ENCODE measurements around the gene CSNK2A1. TPM values are rescaled to one million over a fixed set of nuclear protein-coding genes. Genes with fewer than 3 reads are reported as not detected.

The CSNK2A1 gene
- total RNA-seq, 1 experiment from 2014 or later: 110 TPM

DNA sequence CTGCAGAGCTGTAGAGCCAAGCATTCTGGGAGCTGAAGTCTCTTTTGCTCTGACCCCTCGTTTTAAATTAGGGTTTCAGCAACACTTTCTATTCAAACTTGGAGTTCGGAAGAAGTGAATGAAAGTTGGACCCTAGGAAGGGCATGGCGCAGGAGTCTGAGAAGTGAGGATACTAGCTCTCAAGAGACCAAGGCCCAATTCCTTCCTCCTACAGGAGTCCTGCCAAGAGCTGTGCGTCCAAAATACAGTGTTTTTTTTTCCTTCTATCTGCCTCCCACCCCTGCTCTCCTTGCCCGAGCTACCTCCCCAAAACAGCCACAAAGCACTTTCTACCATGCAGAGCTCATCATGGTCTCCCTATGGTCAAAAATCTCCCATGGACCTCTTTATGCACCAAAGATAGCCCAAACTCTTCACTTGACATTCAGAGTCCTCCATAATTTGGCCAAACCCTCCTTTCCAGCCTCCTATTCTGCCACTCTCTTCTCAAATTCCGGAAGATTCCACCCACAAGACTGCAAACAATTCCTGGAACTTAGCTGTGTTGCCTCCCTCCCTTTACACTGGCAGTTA lies 649 bp upstream of the CSNK2A1 start:
- H3K9me3 ChIP-seq: peaks cover 16% of the 10 kb centered on the region
- DNase-seq: no peak
- H3K4me3 ChIP-seq: peak overlapping the region; percentile 96
- no peaks in the 10 kb centered on the region for H3K27me3 ChIP-seq
- H3K36me3 ChIP-seq: peaks cover 33% of the 10 kb centered on the region

DNA sequence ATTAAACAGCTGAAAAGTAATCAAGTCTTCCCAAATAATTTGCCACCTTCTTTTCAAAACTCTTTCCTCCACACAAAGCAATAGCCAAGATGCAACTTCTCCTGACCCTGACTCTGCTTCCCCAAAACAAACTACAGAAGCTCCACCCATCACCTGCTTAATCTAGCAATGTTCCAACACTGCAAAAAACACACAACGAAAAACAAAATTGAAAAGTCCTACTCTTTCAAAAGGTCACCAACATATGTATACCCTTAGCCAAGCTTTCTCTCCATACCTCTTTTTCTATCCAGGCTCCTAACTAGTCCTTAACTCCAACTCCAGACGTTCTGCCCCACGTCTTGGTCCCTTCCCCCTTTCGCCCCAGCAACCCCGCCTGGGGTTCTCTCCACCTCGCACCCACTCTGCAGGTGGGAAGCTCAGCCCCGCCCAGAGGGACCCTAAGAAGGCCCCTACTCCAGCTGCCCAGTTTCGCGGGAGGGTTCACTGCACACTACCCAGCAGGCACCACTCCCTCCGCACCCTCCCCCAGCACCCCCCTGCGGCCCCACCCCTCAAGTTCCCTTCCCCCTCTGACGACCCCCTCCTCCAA lies 717 bp downstream of the CSNK2A1 start:
- peak overlapping the region; percentile 96 for H3K4me3 ChIP-seq

GRCh38 chr20:540391-541201 lies 3.0 kb downstream of the CSNK2A1 start:
- DNase-seq: no peak
- no peak overlapping the region for H3K4me3 ChIP-seq
- H3K9me3 ChIP-seq: peaks cover 16% of the 10 kb centered on the region
- H3K36me3 ChIP-seq: peaks cover 42% of the 10 kb centered on the region
- H3K27me3 ChIP-seq: no peaks in the 10 kb centered on the region

More for the DNA sequence above, 717 bp downstream of the CSNK2A1 start:
- Histone ChIP-seq H3K36me3 (peaks cover 40% of the 10 kb centered on the region), H3K9me3 (peaks cover 16% of the 10 kb centered on the region), H3K27me3 (no peaks in the 10 kb centered on the region)
- peak; percentile 5 for DNase-seq

DNA sequence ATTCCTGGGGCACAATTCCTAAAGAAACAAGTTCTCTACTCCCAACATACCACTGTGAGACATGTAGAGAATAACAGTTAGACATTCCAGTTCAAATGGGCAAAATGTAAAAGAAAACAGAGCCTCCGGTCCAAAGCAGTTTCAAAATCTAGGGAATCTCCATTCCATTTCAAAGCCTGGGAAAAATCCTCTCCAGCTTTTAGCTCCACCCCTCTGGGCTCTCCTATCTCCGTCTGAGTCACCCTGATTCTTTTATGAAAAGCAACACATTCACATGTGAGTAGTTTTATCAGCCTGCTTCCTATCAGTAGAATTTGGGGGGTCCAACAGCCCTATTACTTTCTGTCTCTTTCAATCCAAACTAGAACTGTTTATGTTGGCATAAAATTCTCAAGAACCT lies 3.7 kb downstream of the CSNK2A1 start:
- Histone ChIP-seq H3K36me3 (peaks cover 42% of the 10 kb centered on the region), H3K27me3 (no peaks in the 10 kb centered on the region), H3K9me3 (peaks cover 16% of the 10 kb centered on the region), H3K4me3 (no peak overlapping the region)
- DNase-seq: no peak

DNA sequence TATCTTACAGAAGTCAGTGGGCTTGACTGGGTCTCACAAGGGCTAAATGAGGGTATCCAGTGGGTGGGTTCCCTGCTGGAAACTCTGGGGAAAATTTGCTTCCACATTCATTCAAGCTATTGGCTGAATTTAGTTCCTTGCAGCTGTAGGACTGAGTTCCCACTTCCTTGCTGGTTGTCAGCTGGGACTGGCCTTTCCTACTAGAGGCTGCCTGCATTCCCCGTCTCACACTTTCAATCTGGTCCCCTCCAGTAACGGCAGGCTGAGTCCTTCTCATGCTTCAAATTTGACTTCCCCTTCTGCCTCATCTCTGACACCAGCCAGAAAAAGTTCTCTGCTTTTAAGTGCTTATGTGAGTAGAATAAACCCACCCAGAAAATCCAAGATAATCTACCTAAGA lies 4.4 kb downstream of the CSNK2A1 start:
- no peak for DNase-seq
- peaks cover 16% of the 10 kb centered on the region for H3K9me3 ChIP-seq
- H3K27me3 ChIP-seq: no peaks in the 10 kb centered on the region
- no peak overlapping the region for H3K4me3 ChIP-seq
- peaks cover 42% of the 10 kb centered on the region for H3K36me3 ChIP-seq

GRCh38 chr20:537983-538382 lies 5.6 kb downstream of the CSNK2A1 start:
- Histone ChIP-seq H3K27me3 (no peaks in the 10 kb centered on the region), H3K9me3 (peaks cover 16% of the 10 kb centered on the region), H3K4me3 (no peak overlapping the region), H3K36me3 (peaks cover 42% of the 10 kb centered on the region)
- no peak for DNase-seq

GRCh38 chr20:536426-537010 lies 7.1 kb downstream of the CSNK2A1 start:
- peaks cover 14% of the 10 kb centered on the region for H3K9me3 ChIP-seq
- no peaks in the 10 kb centered on the region for H3K27me3 ChIP-seq
- DNase-seq: no peak
- H3K4me3 ChIP-seq: no peak overlapping the region
- peaks cover 33% of the 10 kb centered on the region for H3K36me3 ChIP-seq

DNA sequence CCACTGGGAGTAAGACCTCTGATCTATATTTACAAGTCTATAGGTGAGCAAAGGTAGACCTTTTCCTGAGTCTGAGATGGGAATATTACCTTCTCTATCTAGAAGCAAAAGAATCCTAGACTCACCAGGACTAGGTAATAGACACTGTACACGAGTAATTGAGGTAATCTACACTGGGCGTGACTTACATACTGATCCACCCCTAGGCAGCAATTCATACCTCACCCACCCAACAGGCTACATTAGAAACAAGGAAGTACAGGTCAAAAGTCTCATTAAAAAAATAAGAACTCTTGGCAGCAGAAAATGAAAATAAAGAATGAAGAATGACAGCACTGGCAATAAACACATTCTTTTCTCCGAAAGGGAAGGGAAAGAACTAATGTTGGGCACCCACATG lies 7.6 kb downstream of the CSNK2A1 start:
- Histone ChIP-seq H3K9me3 (peaks cover 11% of the 10 kb centered on the region), H3K27me3 (no peaks in the 10 kb centered on the region), H3K4me3 (no peak overlapping the region), H3K36me3 (peaks cover 32% of the 10 kb centered on the region)
- no peak for DNase-seq

DNA sequence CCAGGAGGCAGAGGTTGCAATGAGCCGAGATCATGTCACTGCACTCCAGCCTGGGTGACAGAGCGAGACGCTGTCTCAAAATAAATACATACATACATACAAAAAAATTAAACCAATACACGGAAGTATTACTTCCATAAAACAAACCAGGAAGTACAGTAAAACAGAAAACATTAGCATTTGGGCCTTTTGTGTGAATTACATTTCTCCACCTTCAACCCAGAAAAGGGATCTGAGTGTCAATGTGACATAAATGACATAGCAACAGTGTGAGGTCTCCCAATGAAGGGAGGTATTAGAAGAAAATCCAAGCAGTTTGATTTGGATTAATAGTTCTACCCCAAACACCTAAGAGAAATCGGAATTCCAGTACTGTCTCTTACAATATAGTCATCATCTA lies 10.1 kb downstream of the CSNK2A1 start:
- H3K9me3 ChIP-seq: 0 out of 2 replicates have a peak, but pooled peaks cover 2% of the 10 kb centered on the region
- H3K27me3 ChIP-seq: no peaks in the 10 kb centered on the region
- H3K4me3 ChIP-seq: no peak overlapping the region
- peaks cover 23% of the 10 kb centered on the region for H3K36me3 ChIP-seq
- DNase-seq: no peak

DNA sequence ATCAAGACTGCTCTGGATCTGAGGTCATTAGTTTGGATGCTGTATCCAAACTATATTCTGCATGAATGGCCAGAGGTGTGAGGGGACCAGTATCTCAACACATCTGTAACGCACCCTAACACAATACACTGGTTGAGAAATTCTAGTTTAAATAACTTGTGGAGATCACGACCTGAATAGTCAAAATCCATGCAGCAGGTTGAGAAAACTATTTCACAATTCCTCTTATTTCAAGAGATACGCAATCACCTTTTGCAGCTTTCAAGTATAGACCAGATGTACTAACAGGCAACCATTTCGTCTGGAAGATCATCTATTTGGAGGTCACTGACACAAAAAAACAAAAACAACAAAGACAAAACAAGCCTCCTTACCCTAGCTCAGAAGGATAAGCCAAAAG lies 11.1 kb downstream of the CSNK2A1 start:
- Histone ChIP-seq H3K27me3 (no peaks in the 10 kb centered on the region), H3K36me3 (peaks cover 31% of the 10 kb centered on the region), H3K9me3 (peaks cover 2% of the 10 kb centered on the region; the same call in 1 of the 2 replicates), H3K4me3 (no peak overlapping the region)
- DNase-seq: no peak

- H3K27me3 ChIP-seq: no peaks in the 10 kb centered on the region
- no peak for DNase-seq
- no peak overlapping the region for H3K4me3 ChIP-seq
- peaks cover 39% of the 10 kb centered on the region for H3K36me3 ChIP-seq
- peaks cover 8% of the 10 kb centered on the region for H3K9me3 ChIP-seq
Measured at GRCh38 chr20:531608-532007, 12.0 kb downstream of the CSNK2A1 start.

- Histone ChIP-seq H3K4me3 (no peak overlapping the region), H3K36me3 (peaks cover 45% of the 10 kb centered on the region), H3K9me3 (peaks cover 8% of the 10 kb centered on the region), H3K27me3 (no peaks in the 10 kb centered on the region)
- no peak for DNase-seq
Measured at GRCh38 chr20:530321-530720, 13.3 kb downstream of the CSNK2A1 start.

- H3K9me3 ChIP-seq: peaks cover 8% of the 10 kb centered on the region
- no peak overlapping the region for H3K4me3 ChIP-seq
- no peaks in the 10 kb centered on the region for H3K27me3 ChIP-seq
- DNase-seq: peak; percentile 20
- peaks cover 45% of the 10 kb centered on the region for H3K36me3 ChIP-seq
Measured at GRCh38 chr20:528923-529604, 14.5 kb downstream of the CSNK2A1 start.

DNA sequence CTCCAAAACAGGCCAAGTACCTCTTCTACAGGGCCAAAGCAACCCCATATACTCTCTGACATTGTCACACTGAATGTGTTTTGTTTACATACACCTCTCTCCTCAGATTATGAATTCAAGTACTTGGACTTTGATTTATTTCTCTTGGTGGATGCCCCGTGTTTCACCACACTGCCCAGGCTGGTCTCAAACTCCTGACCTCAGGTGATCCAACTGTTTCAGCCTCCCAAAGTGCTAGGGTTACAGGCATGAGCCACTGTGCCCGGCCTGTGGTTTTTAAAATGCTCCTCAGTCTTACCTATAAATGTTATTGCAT lies 16.1 kb downstream of the CSNK2A1 start:
- H3K27me3 ChIP-seq: no peaks in the 10 kb centered on the region
- DNase-seq: no peak
- peaks cover 55% of the 10 kb centered on the region for H3K36me3 ChIP-seq
- no peak overlapping the region for H3K4me3 ChIP-seq
- H3K9me3 ChIP-seq: peaks cover 8% of the 10 kb centered on the region

GRCh38 chr20:521860-522259 lies 21.7 kb downstream of the CSNK2A1 start:
- H3K36me3 ChIP-seq: peaks cover 56% of the 10 kb centered on the region
- DNase-seq: no peak
- H3K27me3 ChIP-seq: no peaks in the 10 kb centered on the region
- H3K9me3 ChIP-seq: peaks cover 17% of the 10 kb centered on the region
- no peak overlapping the region for H3K4me3 ChIP-seq

DNA sequence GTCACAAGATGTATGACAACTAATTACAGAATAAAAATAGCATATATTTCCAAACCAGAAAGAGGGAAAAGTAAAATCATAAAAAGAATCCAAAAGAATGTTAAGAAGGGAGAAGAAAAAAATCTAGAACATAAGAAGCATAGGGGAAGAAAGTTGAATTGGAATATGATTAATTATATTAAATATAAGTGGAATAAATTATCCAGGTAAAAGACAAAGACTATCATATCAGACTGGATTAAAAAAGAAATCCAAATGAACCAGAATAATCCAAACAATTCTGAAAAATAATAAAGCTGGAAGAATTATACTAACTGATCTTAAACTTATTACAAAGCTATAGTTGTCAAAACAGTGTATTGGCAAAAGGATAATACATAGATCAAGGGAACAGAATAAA lies 23.6 kb downstream of the CSNK2A1 start:
- DNase-seq: no peak
- H3K27me3 ChIP-seq: no peaks in the 10 kb centered on the region
- H3K9me3 ChIP-seq: peaks cover 17% of the 10 kb centered on the region
- H3K36me3 ChIP-seq: peaks cover 52% of the 10 kb centered on the region
- H3K4me3 ChIP-seq: no peak overlapping the region

DNA sequence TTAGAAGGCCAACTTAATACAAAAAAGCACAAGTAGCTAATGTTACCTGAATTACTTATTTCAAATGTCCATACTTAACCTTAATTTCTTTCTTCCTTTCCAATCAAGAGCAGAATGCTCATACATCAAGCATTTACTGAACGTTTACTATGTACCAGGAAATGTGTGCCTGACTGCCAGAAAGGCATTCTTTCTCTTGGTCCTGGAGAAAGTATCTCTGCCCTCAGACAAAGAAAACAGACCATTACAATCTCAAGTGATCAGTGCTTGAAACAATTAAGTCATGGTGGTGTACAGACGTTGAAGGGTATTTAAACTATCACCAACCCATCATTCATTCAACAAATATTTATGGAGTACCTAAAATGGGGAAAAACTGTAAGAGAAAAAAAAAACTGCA lies 26.4 kb downstream of the CSNK2A1 start:
- H3K27me3 ChIP-seq: no peaks in the 10 kb centered on the region
- H3K36me3 ChIP-seq: peaks cover 46% of the 10 kb centered on the region
- H3K9me3 ChIP-seq: peaks cover 17% of the 10 kb centered on the region
- no peak overlapping the region for H3K4me3 ChIP-seq
- no peak for DNase-seq
